ENCODE data around the gene WASF2.

- TF ChIP-seq CTCF (IDR thresholded peaks at IDR 0.05) = no peak
- TF ChIP-seq EZH2 (IDR thresholded peaks at IDR 0.05) = no peak
Observed at GRCh38 chr1:27471477-27471876, 18.5 kb downstream of the WASF2 start.

Data from neural progenitor cell (in vitro differentiated cells).